IMR-90 (cell line): ENCODE data around the gene DSG3. TPM values are rescaled to one million over a fixed set of nuclear protein-coding genes. Genes with fewer than 3 reads are reported as not detected.

Experiments
- ATAC-seq: fragments of 200-7000 bp; cut with Tn5 transposase; 2 replicates; pipeline ENCODE4 v1.9.1; 2020; ENCODE audit warnings: low read depth, mild to moderate bottlenecking, moderate library complexity
- BruUV-seq: library from RNA; stranded (reverse); fragments of 400-500 nt; replicated peaks from 2 replicates; lab custom pipeline; 2021; lab: Mats Ljungman, UMichigan
- CTCF ChIA-PET: fragments of 300-600 bp; formaldehyde crosslinking; extraction: SDS; loops from one replicate; lab custom pipeline; 2021; ENCODE audit warnings: antibody characterized with exemption; lab: Yijun Ruan, JAX
- POLR2A ChIA-PET: fragments of 300-600 bp; sonication (Branson Sonifier 250); formaldehyde crosslinking; loops from one replicate; lab custom pipeline; 2022; ENCODE audit warnings: antibody characterized with exemption; ENCODE audit not compliant: unreplicated experiment; lab: Charles Lee
- DNase-seq: peaks from one replicate; pipeline ENCODE4 v3.0.0; 2013
- H2AFZ ChIP-seq: replicated peaks from 2 replicates; pipeline ENCODE3; 2013; ENCODE audit warnings: low read length, mild to moderate bottlenecking; ENCODE audit not compliant: poor library complexity
- H2AK5ac ChIP-seq: 2 replicates; pipeline ENCODE4 v1.6.1; 2013; ENCODE audit warnings: low read depth, low read length, inconsistent platforms
- H2AK9ac ChIP-seq: replicated peaks from 2 replicates; pipeline ENCODE3; 2013; ENCODE audit warnings: mild to moderate bottlenecking, low read depth, low read length, moderate library complexity; ENCODE audit not compliant: poor library complexity
- H2BK120ac ChIP-seq: 2 replicates; pipeline ENCODE4 v1.6.1; 2013; ENCODE audit warnings: low read depth, low read length, inconsistent platforms
- H2BK15ac ChIP-seq: 3 replicates; pipeline ENCODE4 v1.6.1; 2013; ENCODE audit warnings: low read depth, low read length, inconsistent platforms
- H2BK20ac ChIP-seq: 2 replicates; pipeline ENCODE4 v1.6.1; 2013; ENCODE audit warnings: low read depth, mild to moderate bottlenecking, inconsistent platforms, low read length, moderate library complexity
- H2BK5ac ChIP-seq: 2 replicates; pipeline ENCODE4 v1.6.1; 2013; ENCODE audit warnings: mild to moderate bottlenecking, low read depth, low read length, inconsistent platforms; ENCODE audit not compliant: poor library complexity, severe bottlenecking
- H3K14ac ChIP-seq: replicated peaks from 2 replicates; pipeline ENCODE4 v1.6.1; 2013; ENCODE audit warnings: low read depth, low read length, inconsistent platforms
- H3K18ac ChIP-seq: 2 replicates; pipeline ENCODE4 v1.6.1; 2013; ENCODE audit warnings: low read depth, low read length, control low read depth
- H3K23ac ChIP-seq: 2 replicates; pipeline ENCODE4 v1.6.1; 2013; ENCODE audit warnings: low read depth, low read length, inconsistent platforms
- H3K27ac ChIP-seq: 2 replicates; pipeline ENCODE4 v1.5.1; 2013; ENCODE audit warnings: mild to moderate bottlenecking, control low read depth, low read length; ENCODE audit not compliant: insufficient read depth
- H3K27me3 ChIP-seq: 2 replicates; pipeline ENCODE4 v1.6.1; 2013; ENCODE audit warnings: low read length; ENCODE audit not compliant: control insufficient read depth, insufficient read depth
- H3K36me3 ChIP-seq: 2 replicates; pipeline ENCODE4 v1.6.1; 2013; ENCODE audit warnings: low read length, mixed read lengths; ENCODE audit not compliant: control insufficient read depth, insufficient read depth
- H3K4ac ChIP-seq: 2 replicates; pipeline ENCODE4 v1.6.1; 2013; ENCODE audit warnings: low read depth, low read length, inconsistent platforms
- H3K4me1 ChIP-seq: 2 replicates; pipeline ENCODE4 v1.6.1; 2013; ENCODE audit warnings: low read length, mixed read lengths; ENCODE audit not compliant: control insufficient read depth, insufficient read depth
- H3K4me2 ChIP-seq: 2 replicates; pipeline ENCODE4 v1.6.1; 2013; ENCODE audit warnings: low read depth, mild to moderate bottlenecking, control low read depth, low read length, moderate library complexity
- H3K4me3 ChIP-seq: 2 replicates; pipeline ENCODE4 v1.5.1; 2013; ENCODE audit warnings: low read depth, mild to moderate bottlenecking, control low read depth, low read length, moderate library complexity; ENCODE audit not compliant: insufficient read depth
- H3K56ac ChIP-seq: 2 replicates; pipeline ENCODE4 v1.6.1; 2013; ENCODE audit warnings: low read length, inconsistent platforms; ENCODE audit not compliant: insufficient read depth; ENCODE audit errors: extremely low read depth
- H3K79me1 ChIP-seq, 2 experiments: 2 replicates each; pipeline ENCODE4 v1.6.1; 2013; ENCODE audit warnings: low read length in 2 of 2, inconsistent platforms in 1 of 2, low read depth in 1 of 2
- H3K9ac ChIP-seq: 2 replicates; pipeline ENCODE4 v1.6.1; 2013; ENCODE audit warnings: low read depth, low read length, control low read depth
- H3K9me1 ChIP-seq: 2 replicates; pipeline ENCODE4 v1.6.1; 2013; ENCODE audit warnings: low read length, inconsistent platforms; ENCODE audit not compliant: insufficient read depth
- H3K9me3 ChIP-seq: 2 replicates; pipeline ENCODE4 v1.6.1; 2013; ENCODE audit warnings: low read length; ENCODE audit not compliant: control insufficient read depth, insufficient read depth
- H4K20me1 ChIP-seq: 2 replicates; pipeline ENCODE4 v1.6.1; 2013; ENCODE audit warnings: low read length, inconsistent platforms; ENCODE audit not compliant: insufficient read depth
- H4K5ac ChIP-seq: 2 replicates; pipeline ENCODE4 v1.6.1; 2013; ENCODE audit warnings: mild to moderate bottlenecking, low read depth, low read length, control low read depth
- H4K8ac ChIP-seq, 2 experiments: 2 replicates each; pipeline ENCODE4 v1.6.1; 2013; ENCODE audit warnings: low read depth in 2 of 2, low read length in 2 of 2, control low read depth in 1 of 2, inconsistent platforms in 1 of 2
- H4K91ac ChIP-seq: 2 replicates; pipeline ENCODE4 v1.6.1; 2013; ENCODE audit warnings: low read depth, low read length, inconsistent platforms; ENCODE audit not compliant: insufficient read depth
- CHD1 ChIP-seq: IDR thresholded peaks from 2 replicates; pipeline ENCODE4 v1.6.1; 2012; ENCODE audit warnings: low read depth, low read length, improper control_type of control experiment
- ELK1 ChIP-seq: fragments of 150-350 bp; IDR thresholded peaks from 2 replicates; pipeline ENCODE4 v1.6.1; 2016; ENCODE audit warnings: low read depth, mild to moderate bottlenecking, low read length, moderate library complexity, borderline replicate concordance
- FOS ChIP-seq: fragments of 150-350 bp; IDR thresholded peaks from 2 replicates; pipeline ENCODE4 v1.6.1; 2016; ENCODE audit warnings: low read depth, low read length
- MAFK ChIP-seq: IDR thresholded peaks from 2 replicates; pipeline ENCODE4 v1.6.1; 2012; ENCODE audit warnings: low read depth, low read length, improper control_type of control experiment
- MXI1 ChIP-seq: IDR thresholded peaks from 2 replicates; pipeline ENCODE4 v1.6.1; 2012; ENCODE audit warnings: low read depth, mild to moderate bottlenecking, low read length, moderate library complexity, borderline replicate concordance
- NFE2L2 ChIP-seq: fragments of 150-350 bp; IDR thresholded peaks from 2 replicates; pipeline ENCODE4 v1.6.1; 2016; ENCODE audit warnings: low read depth, mild to moderate bottlenecking, low read length
- RAD21 ChIP-seq: IDR thresholded peaks from 2 replicates; pipeline ENCODE4 v1.6.1; 2012; ENCODE audit warnings: low read length, improper control_type of control experiment
- RCOR1 ChIP-seq: IDR thresholded peaks from 2 replicates; pipeline ENCODE4 v1.6.1; 2012; ENCODE audit warnings: mild to moderate bottlenecking, low read length, improper control_type of control experiment; ENCODE audit not compliant: insufficient replicate concordance
- SMC3 ChIP-seq: fragments of 150-350 bp; IDR thresholded peaks from 2 replicates; pipeline ENCODE4 v1.6.1; 2016; ENCODE audit warnings: low read depth, mild to moderate bottlenecking, antibody characterized with exemption, low read length, moderate library complexity
- WGBS, 2 experiments: methylation state at CpG; one replicate each; pipeline versions ENCODE4 v1.1.5 to v1.1.7; 2013; ENCODE audit warnings: missing lambda C conversion rate in 2 of 2; ENCODE audit not compliant: insufficient read length in 1 of 2; ENCODE audit errors: extremely low coverage in 2 of 2; 5-methylcytosine and 5-hydroxymethylcytosine counted together
- dilution Hi-C: fragments of 300-500 bp; cut with HindIII; formaldehyde crosslinking; loops from one replicate; pipeline ENCODE4 v1.14.3; 2018; ENCODE audit warnings: low sequenced_read_pairs; ENCODE audit not compliant: unreplicated experiment
- in situ Hi-C: fragments of 300-500 bp; cut with MboI; formaldehyde crosslinking; loops from 3 replicates; pipeline ENCODE4 v1.14.3; 2019; ENCODE audit warnings: low sequenced_read_pairs, inconsistent platforms, mixed read lengths
- intact Hi-C: fragments of 100-400 bp; cut with micrococcal nuclease; formaldehyde crosslinking; loops from 2 replicates; pipeline ENCODE4 v1.10.0; 2022
- polyA plus RNA-seq, 3 experiments: library from polyadenylated mRNA; depleted of rRNA; stranded (reverse); fragments of >200 nt; gene quantifications; 2 replicates each; pipeline ENCODE4 v1.2.3, GENCODE V29; 2012; ENCODE audit warnings: low replicate concordance in 1 of 3
- total RNA-seq: library from RNA; depleted of rRNA; stranded (reverse); fragments of >200 nt; gene quantifications from 2 replicates; pipeline ENCODE4 v1.2.3, GENCODE V29; 2012

The DSG3 gene
- total and polyA plus RNA-seq, 2 of the 4 experiments (the other 2 are of a cell fraction) = not detected

GRCh38 chr18:31407649-31408048, 39.9 kb upstream of the DSG3 start:
- DNase-seq = no peak
- H2AFZ ChIP-seq = no peak overlapping the region
- no peak overlapping the region for H4K8ac ChIP-seq
- peaks cover 3% of the 10 kb centered on the region; the same call in 1 of the 2 replicates for H3K9me3 ChIP-seq
- dilution Hi-C loops = no loop called here
- no peak overlapping the region for H3K4ac ChIP-seq
- no peak overlapping the region for H4K91ac ChIP-seq
- no peak overlapping the region for H3K23ac ChIP-seq
- H3K27me3 ChIP-seq = no peaks in the 10 kb centered on the region
- H2BK20ac ChIP-seq = no peak overlapping the region
- intact Hi-C loops = no loop called here
- H3K56ac ChIP-seq = no peak overlapping the region
- H3K9me1 ChIP-seq = no peaks in the 10 kb centered on the region
- H4K20me1 ChIP-seq = no peaks in the 10 kb centered on the region
- H2AK9ac ChIP-seq = no peak overlapping the region
- H2AK5ac ChIP-seq = no peak overlapping the region
- H3K4me2 ChIP-seq = no peak overlapping the region
- in situ Hi-C loops = no loop called here
- no peak overlapping the region for H4K5ac ChIP-seq
- no peak overlapping the region for H3K27ac ChIP-seq
- no peaks in the 10 kb centered on the region for H3K4me1 ChIP-seq
- TF ChIP-seq ELK1 = no peak
- no peak for TF ChIP-seq NFE2L2
- no peak for TF ChIP-seq SMC3
- no peak for TF ChIP-seq FOS
- TF ChIP-seq RCOR1 = no peak
- TF ChIP-seq MAFK = no peak
- no peak for TF ChIP-seq RAD21
- TF ChIP-seq CHD1 = no peak
- TF ChIP-seq MXI1 = no peak
- no CpG with 5 or more reads among the region's 3 CpGs for WGBS, 2 experiments
- no TSS peak for BruUV-seq
- no peak overlapping the region for H3K9ac ChIP-seq
- H3K36me3 ChIP-seq = no peaks in the 10 kb centered on the region
- H3K18ac ChIP-seq = no peak overlapping the region
- no peak overlapping the region for H2BK120ac ChIP-seq
- ChIA-PET CTCF (no interaction called here), POLR2A (no interaction called here)
- no peak overlapping the region for H3K4me3 ChIP-seq
- H2BK15ac ChIP-seq = no peak overlapping the region
- H3K79me1 ChIP-seq = no peaks in the 10 kb centered on the region
- no peak for ATAC-seq
- H3K14ac ChIP-seq = no peak overlapping the region
- H2BK5ac ChIP-seq = no peak overlapping the region
